ENCODE measurements around the gene PPP4C. TPM values are rescaled to one million over a fixed set of nuclear protein-coding genes. Genes with fewer than 3 reads are reported as not detected.
A peak's percentile ranks its signal among the peaks of the same experiment; 100 is the strongest.

The PPP4C gene
- total RNA-seq, 1 donor from 2014 or later: 79.8 TPM

- DNase-seq (ENCODE audit: low read depth): no peak
Measured at GRCh38 chr16:30054959-30055553, 20.7 kb upstream of the PPP4C start.

GRCh38 chr16:30060346-30060745 lies 15.4 kb upstream of the PPP4C start:
- DNase-seq (ENCODE audit: low read depth): no peak

GRCh38 chr16:30060836-30061554 lies 14.8 kb upstream of the PPP4C start:
- peak; percentile 98 for DNase-seq (ENCODE audit: low read depth)

GRCh38 chr16:30063278-30063892 lies 12.4 kb upstream of the PPP4C start:
- DNase-seq (ENCODE audit: low read depth): peak; percentile 57

GRCh38 chr16:30063893-30064728 lies 11.7 kb upstream of the PPP4C start:
- DNase-seq (ENCODE audit: low read depth): peak; percentile 94

GRCh38 chr16:30064729-30065101 lies 11.1 kb upstream of the PPP4C start:
- no peak for DNase-seq (ENCODE audit: low read depth)

GRCh38 chr16:30065102-30065942 lies 10.5 kb upstream of the PPP4C start, which contains the start of gene ALDOA:
Gene ALDOA (plus strand): TSS chr16:30065760. CDS start chr16:30066898, 1,138 bp downstream.
- DNase-seq (ENCODE audit: low read depth): peak; percentile 98

- peak; percentile 65 for DNase-seq (ENCODE audit: low read depth)
Measured at GRCh38 chr16:30065943-30066760, 9.6 kb upstream of the PPP4C start.

- peak; percentile 90 for DNase-seq (ENCODE audit: low read depth)
Measured at GRCh38 chr16:30066761-30067583, 8.8 kb upstream of the PPP4C start.

- DNase-seq (ENCODE audit: low read depth): no peak
Measured at GRCh38 chr16:30067584-30067916, 8.2 kb upstream of the PPP4C start.

- DNase-seq (ENCODE audit: low read depth): no peak
Measured at GRCh38 chr16:30068333-30068732, 7.5 kb upstream of the PPP4C start.

- peak; percentile 36 for DNase-seq (ENCODE audit: low read depth)
Measured at GRCh38 chr16:30068750-30069610, 6.8 kb upstream of the PPP4C start.

GRCh38 chr16:30069611-30070462 lies 6.0 kb upstream of the PPP4C start:
- no peak for DNase-seq (ENCODE audit: low read depth)

GRCh38 chr16:30070490-30070889 lies 5.3 kb upstream of the PPP4C start:
- DNase-seq (ENCODE audit: low read depth): no peak

GRCh38 chr16:30076276-30076791 lies 540 bp downstream of the PPP4C start:
- DNase-seq (ENCODE audit: low read depth): no peak

- DNase-seq (ENCODE audit: low read depth): peak; percentile 23
Measured at GRCh38 chr16:30077656-30078055, 1.9 kb downstream of the PPP4C start.

GRCh38 chr16:30078744-30079143 lies 3.0 kb downstream of the PPP4C start:
- no peak for DNase-seq (ENCODE audit: low read depth)

Measured in myocyte (in vitro differentiated cells).